Measurements from ENCODE around the gene ST6GALNAC1. TPM values are rescaled to one million over a fixed set of nuclear protein-coding genes. Genes with fewer than 3 reads are reported as not detected.

ST6GALNAC1 gene
- total RNA-seq, 1 experiment from 2014 or later, result not detected

- DNase-seq (ENCODE audit: low read depth, low spot score), result no peak
- H3K4me1 ChIP-seq (ENCODE audit: control insufficient read depth in 1 of 2, insufficient read depth in 2 of 2, low read length in 2 of 2), result peaks cover 22 to 24% of the 10 kb centered on the region in 2 experiments
- ChIA-PET RAD21 (ENCODE audit: low non-redundant PET in 1 of 2, low total read pairs in 2 of 2, uncharacterized antibody in 2 of 2, unreplicated experiment in 2 of 2) (no interaction called here), POLR2A (interaction anchor here (1.1 kb wide), 1 partner anchor 20 kb away, joined by 3 read pairs; no protein-coding TSS in a partner anchor), CTCF (interaction anchor here (1.3 to 2.0 kb wide), 2 partner anchors 10 to 169 kb away, joined by 7 to 10 read pairs; no protein-coding TSS in a partner anchor)
- no peaks in the 10 kb centered on the region for H3K36me3 ChIP-seq (ENCODE audit: control insufficient read depth in 1 of 2, insufficient read depth in 2 of 2, low read length in 2 of 2)
- no peak for TF ChIP-seq JUND (IDR thresholded peaks at IDR 0.05)
- TF ChIP-seq CBX3 (IDR thresholded peaks at IDR 0.05; ENCODE audit: low read depth), result no peak
- TF ChIP-seq RAD21 (IDR thresholded peaks at IDR 0.05; ENCODE audit: low read depth), result no peak
- TF ChIP-seq MAX (IDR thresholded peaks at IDR 0.05), result no peak
- TF ChIP-seq FOSL1 (IDR thresholded peaks at IDR 0.05; ENCODE audit: low read depth), result no peak
- TF ChIP-seq ZFX (IDR thresholded peaks at IDR 0.05), result no peak
- no peak for TF ChIP-seq SRF (IDR thresholded peaks at IDR 0.05; ENCODE audit: low read depth)
- TF ChIP-seq POLR2A (IDR thresholded peaks at IDR 0.05; ENCODE audit: borderline replicate concordance, extremely low read depth, insufficient read depth, insufficient read length), result no peak
- no peak for TF ChIP-seq ATF3 (IDR thresholded peaks at IDR 0.05)
- no peak for TF ChIP-seq EGR1 (IDR thresholded peaks at IDR 0.05; ENCODE audit: low read depth)
- no peaks in the 10 kb centered on the region for H3K9me2 ChIP-seq (ENCODE audit: insufficient read depth)
- H3K27ac ChIP-seq (ENCODE audit: low read depth, low read length), result no peak overlapping the region
- intact Hi-C loops (cut with micrococcal nuclease), result no loop called here
- H3K4me3 ChIP-seq (replicated peaks in 1 of 2; ENCODE audit: low read depth in 1 of 2, low read length in 2 of 2), result no peak overlapping the region
- H3K79me2 ChIP-seq (ENCODE audit: insufficient read depth, low read length), result 0 out of 2 replicates have a peak, but pooled peaks cover 1% of the 10 kb centered on the region
- H3K27me3 ChIP-seq (ENCODE audit: insufficient read depth, low read length), result no peaks in the 10 kb centered on the region
- H3K9ac ChIP-seq (ENCODE audit: low read length), result no peak overlapping the region
- no peak overlapping the region for H2AFZ ChIP-seq (ENCODE audit: low read depth, low read length, poor library complexity, severe bottlenecking)
- H3K4me2 ChIP-seq (ENCODE audit: low read length), result no peak overlapping the region
- BruUV-seq (replicated peaks), result no TSS peak
- no peaks in the 10 kb centered on the region for H4K20me1 ChIP-seq (ENCODE audit: insufficient read depth)
- ATAC-seq, result no peak
- no peaks in the 10 kb centered on the region for H3K9me3 ChIP-seq (ENCODE audit: control insufficient read depth in 1 of 2, insufficient read depth in 1 of 2, low read depth in 1 of 2, low read length in 2 of 2)
These were observed 48.0 kb upstream of the ST6GALNAC1 start for GRCh38 chr17:76691379-76692191.

Data from HCT116 (cell line).